ENCODE results near the gene IPPK.
"Not testable (repeated sequence)": the region's sequence is repeated elsewhere in the genome, so short reads cannot be mapped to it uniquely, and the experiment has no call there.

The IPPK gene

DNA sequence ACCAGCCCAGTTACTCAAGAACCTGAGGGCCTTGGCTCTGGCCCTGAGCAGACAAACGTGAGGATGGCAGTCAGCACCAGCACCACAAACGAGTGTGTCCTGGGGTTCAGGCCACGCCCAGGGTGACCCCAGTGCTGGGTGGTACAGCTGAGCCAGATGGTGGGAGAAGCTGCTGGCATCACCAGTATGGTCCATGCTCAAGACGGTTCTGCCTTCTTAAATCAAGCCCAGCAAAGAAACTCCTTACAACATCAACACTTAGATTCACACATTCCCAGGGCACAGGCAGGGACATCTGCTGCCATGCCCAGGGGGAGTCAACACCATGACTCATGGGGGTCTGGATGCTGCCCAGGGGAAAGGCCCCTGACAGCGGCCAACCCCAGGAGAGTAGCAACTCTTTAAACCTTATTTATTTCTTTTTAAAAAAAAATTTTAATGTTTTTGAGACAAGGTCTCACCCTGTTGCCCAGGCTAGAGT, 31.3 kb downstream of the IPPK start:
- DNase-seq (ENCODE audit: low read depth in 2 of 2) = no peak

DNA sequence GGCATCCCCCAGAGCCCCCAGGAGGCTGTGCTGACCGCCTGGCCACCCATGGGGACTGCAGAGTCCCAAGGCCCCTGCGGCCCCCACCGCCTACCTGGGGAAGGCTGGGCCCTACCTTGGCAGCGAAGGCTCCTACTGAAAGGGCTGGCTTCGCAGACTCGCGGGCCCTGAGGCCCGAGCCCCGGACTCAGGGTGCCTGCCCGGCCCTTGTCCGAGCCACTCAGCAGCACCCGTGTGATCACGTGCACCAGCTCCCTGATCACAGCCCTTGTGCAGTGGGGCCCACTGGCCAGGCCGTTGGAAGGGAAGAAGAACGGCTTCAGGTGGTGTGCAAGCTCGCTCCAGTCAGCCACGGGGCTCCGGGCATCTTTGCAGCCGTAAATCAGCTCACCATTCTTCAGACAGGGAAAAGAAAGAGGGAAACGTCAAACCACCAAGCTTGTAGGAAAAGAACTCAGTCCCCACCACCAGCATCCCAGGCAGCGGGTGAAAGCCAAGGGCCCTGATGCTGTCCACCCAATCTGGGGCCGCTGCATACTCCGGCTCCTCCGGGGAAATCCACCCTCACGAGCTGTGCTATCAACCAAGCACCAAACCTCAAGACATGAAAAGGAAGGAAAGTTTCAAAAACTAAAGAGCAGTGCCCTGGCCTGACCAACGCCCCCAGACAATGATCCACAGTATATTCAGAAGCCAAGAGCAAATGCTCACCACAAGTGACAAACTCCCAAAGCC, 31.9 kb downstream of the IPPK start:
- no peak for DNase-seq (ENCODE audit: low read depth in 2 of 2)

GRCh38 chr9:92637326-92637725, 32.6 kb downstream of the IPPK start:
- DNase-seq (ENCODE audit: low read depth in 2 of 2) = no peak

GRCh38 chr9:92636627-92637026, 33.3 kb downstream of the IPPK start:
- no peak for DNase-seq (ENCODE audit: low read depth in 2 of 2)

DNA sequence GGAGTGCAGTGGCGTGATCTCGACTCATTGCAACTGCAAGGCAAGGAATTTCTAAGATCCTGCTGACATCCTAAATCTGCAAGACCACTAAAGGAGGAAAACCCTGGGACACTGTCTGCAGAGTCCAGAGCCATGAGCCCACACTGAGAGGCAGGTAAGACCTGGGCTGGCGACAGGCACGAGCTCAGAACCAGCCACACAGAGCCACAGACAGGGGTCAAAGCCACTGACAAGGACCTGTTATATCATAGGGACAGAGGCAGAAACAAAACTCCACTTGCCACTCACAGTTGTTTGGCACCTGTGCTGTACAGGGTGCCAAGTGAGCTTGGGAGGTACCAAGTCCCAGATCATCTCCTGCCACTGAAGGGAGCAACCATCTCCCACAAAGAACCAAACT, 34.2 kb downstream of the IPPK start:
- no peak for DNase-seq (ENCODE audit: low read depth in 2 of 2)

DNA sequence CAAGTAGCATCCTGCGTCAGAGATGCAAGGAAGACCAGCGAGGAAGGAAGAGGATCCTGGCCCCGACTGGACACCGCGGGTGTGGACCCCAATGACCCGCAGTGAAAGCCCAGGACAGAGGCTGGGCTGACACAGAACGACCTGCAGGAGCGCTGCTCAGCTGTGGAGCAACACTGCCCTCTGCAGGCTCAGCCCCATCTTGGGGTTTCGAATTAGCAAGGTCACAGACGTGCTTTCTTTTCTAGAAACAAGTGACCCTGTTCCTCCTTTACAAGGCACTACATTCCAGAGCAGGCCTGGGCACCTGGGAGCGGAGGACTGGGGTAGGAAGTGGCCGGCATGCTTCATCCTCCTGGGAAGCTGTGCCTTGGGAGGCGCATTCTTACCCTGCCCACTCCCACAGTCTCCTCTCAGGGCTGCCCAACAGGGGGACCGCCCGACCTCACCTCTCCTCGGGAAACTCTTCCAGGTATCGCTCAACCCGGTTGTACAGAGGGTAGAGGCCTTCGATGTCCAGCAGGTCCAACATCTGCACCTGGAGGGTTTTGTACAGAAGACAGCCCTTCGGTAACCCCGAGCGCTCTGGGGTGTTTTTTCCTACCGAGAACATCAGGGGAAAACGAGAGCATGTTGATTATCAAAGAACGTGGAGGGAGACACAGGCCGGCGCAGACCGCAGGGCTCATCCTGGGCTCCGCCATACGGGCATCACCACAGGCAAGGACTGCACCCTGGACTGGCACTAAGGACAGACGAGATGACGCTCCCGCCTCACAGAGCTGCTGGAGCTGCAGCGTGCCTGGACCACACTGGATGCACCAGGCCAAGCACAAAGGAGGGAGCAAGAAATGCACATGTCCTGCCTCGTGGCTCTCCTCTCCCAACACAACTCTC, 35.0 kb downstream of the IPPK start:
- DNase-seq (ENCODE audit: low read depth in 2 of 2) = peak; percentile 44 to 57

DNA sequence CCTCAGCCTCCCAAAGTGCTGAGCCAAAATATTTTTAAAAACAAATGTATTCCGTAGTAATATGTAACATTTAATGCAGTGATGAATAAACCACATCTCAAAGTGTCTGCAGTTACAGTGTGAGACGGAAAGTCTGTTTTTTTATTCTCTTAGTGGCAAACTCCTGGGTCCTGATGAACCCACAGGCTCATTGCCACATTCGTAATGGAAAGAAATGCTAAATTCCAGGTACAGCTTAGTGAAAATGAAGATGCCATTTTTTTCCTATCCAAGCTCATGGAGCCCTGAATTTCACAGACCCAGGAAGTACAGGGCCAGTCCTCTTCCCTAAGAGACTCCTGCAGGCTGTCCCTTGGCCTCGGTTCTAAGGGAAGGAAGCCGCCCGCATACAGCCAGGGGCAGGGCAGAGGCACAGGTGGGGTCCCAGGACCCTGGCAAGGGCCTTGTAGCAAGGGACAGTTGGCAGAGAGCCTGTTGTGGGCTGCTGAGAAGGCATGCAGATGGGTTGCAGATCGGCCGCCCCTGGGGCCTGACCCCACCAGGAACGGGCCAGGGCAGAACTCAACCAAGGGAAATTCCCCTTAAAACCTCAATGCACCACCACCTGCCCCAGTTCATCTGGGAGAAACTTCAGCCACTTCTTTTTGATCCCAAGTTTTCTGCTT, 36.2 kb downstream of the IPPK start:
- no peak for DNase-seq (ENCODE audit: low read depth in 2 of 2)

DNA sequence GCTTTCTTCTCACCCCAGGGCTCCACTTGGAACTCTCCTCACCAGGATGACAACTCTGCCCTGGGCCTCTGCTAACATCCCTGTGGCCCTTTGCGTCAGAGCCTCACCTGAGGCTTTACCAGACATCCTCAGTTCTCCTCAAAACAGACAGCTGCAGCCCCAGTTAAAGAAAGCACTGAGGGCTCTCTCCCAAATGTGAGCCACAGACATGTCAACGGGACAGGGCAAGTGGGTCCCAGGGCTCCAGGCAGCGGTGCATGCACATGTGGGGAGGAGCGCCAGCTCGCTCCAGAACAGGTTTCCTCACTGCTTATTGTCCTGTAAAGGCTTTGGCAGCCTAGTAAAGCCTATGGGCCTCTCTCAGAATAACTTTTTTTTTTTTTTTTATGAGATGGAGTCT, 37.3 kb downstream of the IPPK start:
- DNase-seq (ENCODE audit: low read depth in 2 of 2) = no peak

DNA sequence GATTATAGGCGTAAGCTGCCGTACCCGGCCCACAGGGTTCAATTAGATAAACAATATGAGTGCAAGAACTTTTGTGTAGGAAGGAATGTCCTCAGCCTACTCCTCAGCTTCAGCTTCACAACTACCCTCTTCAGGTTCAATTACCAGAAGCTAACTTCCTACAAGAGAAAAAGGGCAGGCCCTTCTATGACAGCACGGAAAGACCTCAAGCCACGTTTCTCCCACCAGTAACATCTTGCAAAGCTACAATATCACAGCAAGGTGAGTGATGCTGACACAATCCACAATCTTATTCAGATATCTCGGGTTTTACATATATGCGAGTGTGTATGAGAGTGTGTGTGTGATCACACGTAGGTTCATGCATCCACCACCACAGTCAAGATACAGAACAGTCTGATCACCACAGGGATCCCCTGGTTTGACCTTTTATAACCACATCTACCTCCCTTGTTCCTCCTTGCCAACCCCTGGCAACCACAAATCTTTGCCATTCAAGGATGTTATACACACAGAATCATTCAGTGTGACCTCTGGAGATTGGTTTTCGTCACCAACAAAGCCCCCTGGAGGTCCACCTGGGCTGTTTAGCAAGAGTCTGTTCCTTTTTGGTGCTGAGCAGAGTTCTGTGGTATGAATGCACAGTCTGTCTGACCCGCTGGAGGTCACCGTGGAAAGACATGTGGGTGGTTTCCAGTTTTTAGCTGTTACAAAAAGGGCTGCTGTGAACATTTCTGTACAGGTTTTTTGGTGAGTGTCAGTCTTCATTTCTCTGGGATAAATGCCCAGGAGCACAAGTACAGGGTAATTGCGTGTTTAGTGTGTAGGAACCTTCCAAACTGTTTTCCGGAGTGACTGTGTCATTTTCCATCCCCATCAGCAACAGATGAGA, 38.2 kb downstream of the IPPK start:
- DNase-seq (ENCODE audit: low read depth in 2 of 2) = no peak

DNA sequence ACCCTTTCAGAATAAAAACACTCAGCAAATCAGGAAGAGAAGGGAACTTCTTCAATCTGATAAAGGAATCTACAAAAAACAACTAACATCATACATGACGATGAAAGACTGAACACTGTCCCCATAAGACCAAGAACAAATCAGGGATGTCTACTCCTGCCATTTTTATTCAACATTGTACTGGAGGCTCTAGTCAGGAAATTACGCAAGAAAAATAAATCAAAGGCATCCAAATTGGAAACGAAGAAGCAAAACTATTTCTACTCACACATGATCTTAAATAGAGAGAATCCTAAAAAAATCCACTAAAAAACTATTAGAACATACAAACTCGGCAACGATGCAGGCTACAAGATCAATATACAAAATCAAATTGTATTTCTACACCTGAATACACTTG, 42.3 kb downstream of the IPPK start:
- no peak for DNase-seq (ENCODE audit: low read depth in 2 of 2)

- DNase-seq (ENCODE audit: low read depth in 2 of 2) = no peak
Observed at GRCh38 chr9:92626484-92626883, 43.4 kb downstream of the IPPK start.

DNA sequence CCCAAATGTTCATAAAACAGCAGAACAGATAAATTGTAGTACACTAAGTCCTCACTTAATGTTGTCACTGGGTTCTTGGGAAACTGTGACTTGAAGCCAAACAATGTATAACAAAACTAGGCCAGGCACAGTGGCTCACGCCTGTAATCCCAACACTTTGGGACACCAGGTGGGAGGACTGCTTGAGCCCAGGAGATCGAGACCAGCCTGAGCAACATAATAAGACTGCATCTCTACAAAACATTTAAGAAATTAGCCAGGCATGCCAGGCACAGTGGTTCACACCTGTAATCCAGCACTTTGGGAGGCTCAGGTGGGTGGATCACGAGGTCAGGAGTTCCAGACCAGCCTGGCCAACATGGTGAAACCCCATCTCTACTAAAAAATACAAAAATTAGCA, 46.0 kb downstream of the IPPK start:
- not testable (repeated sequence) for DNase-seq (ENCODE audit: low read depth in 2 of 2)

GRCh38 chr9:92620845-92621244, 49.1 kb downstream of the IPPK start:
- no peak for DNase-seq (ENCODE audit: low read depth in 2 of 2)

DNA sequence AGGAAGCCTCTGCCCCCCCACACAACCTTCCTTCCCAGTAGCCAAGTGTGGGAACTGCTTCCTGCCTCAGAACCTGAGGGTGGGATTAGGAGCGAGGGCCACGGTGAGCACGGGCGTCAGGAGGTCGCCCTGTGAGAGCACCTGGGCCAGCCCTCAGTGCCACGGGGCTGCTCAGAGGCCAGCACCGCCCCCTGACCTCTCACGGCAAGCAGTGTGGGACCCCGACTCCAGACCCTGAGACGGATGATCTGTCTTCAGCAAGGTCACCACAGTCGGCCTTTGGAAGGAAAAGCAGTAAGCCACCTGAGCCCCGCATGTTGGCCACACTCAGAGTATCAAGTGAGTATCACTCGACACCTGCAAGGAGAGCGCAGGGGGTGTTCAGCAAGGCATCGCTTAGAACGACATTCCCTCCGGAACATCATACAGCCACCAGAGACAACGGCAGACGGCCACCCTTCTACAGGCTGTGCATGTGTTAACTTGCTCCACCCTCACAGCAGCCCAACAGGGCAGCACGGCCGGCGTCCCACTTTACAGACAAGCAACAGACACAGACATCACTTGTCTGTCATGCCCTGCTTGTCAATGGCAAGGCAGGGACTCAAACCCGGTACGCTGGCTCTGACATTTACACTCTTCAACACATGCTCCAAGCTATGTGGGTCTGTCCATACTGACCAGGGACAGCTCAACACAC, 50.2 kb downstream of the IPPK start:
- DNase-seq (ENCODE audit: low read depth in 2 of 2) = no peak

- DNase-seq (ENCODE audit: low read depth in 2 of 2) = no peak
Observed at GRCh38 chr9:92618633-92619225, 51.2 kb downstream of the IPPK start.

DNA sequence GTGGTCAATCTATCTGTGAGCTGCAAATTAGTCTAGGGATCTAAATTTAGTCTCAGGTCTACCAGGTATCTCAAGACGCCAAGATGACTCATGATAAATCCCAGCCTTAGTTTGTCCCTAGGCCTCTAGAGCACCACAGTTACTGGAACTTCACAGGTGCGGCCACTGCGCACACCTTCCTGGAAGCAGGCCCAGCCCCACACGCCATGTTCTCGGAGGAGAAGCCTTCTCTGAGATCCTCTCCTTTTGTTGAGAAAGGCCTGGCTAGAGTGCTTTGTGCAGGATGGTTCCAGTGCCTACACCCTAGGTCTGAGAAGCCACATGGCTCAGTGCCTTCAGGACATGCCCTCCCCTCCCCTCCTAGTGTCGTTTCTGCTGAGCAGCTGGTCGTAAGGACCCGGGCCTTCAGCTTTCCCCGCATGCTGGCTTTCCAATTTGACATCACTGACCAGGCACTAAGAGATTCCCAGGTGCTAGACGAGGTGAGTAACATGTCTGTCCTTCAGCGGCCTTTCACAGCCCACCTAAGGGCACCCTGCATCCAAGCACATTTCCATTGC, 51.9 kb downstream of the IPPK start:
- DNase-seq (ENCODE audit: low read depth in 2 of 2) = no peak

DNA sequence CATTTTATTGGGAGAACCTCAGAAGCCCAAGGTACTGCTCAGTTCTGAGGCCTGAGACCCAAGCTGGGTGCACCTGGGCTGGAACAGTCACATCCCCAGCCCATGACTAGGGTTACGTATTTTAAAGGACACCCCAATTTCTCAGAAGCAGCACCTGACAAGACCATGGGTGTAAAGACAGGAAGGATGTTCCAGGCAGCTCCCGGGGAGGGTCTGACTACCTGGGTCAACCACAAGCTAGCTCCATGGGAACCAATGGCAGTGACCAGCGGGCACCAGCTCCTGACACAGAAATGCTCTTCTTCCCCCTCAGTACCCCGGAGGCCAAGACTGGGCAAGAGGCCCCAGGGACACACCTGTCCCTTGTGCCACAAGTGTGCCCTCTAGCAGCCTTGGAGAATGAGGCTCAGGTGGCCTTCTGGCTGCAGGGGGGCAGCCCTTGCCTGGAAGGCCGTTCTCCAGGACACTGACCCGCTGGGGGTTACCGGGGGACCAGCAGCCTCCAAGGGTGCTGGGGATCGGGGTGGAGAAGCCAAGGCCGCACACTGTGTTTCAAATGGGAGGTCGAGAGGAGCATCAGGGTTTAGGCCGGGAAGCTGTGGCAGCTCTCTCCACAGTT, 52.6 kb downstream of the IPPK start:
- no peak for DNase-seq (ENCODE audit: low read depth in 2 of 2)

- no peak for DNase-seq (ENCODE audit: low read depth in 2 of 2)
Observed at GRCh38 chr9:92616655-92617111, 53.2 kb downstream of the IPPK start.

DNA sequence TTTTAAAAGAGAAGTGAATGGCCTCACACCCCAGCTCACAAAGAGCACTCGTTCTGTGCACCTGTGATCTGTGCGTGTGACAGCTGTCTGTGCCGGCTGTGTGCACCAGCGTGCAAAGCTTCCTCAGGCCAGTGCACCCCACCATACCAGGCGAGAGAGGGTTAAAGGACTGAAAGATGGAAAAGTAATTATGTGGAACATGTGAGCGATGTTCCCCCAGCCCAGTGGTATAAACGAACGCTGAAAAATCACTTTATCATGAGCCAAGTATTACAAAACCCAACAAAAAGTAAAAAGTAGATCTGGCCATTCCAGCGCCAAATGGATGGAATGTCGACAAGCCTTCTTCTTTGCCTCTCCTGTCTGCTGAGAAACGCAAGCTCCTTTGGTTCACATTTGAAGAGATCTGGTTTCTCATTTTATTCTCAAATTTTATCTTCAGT, 53.7 kb downstream of the IPPK start:
- no peak for DNase-seq (ENCODE audit: low read depth in 2 of 2)

All from stimulated activated CD4-positive, alpha-beta T cell treated with anti-CD3 and anti-CD28 coated beads, Interleukin-15, amount 100 ng/mL, for 48 hours (primary cell).